GM19035 (cell line): Measurements from ENCODE around the gene SLC31A1.
"Not testable (repeated sequence)": the region's sequence is repeated elsewhere in the genome, so short reads cannot be mapped to it uniquely, and the experiment has no call there.

Experiments used
- ATAC-seq: cut with Tn5 transposase; IDR thresholded peaks from one replicate; pipeline ENCODE4 v1.9.1; 2021; ENCODE audit not compliant: unreplicated experiment

The SLC31A1 gene

DNA sequence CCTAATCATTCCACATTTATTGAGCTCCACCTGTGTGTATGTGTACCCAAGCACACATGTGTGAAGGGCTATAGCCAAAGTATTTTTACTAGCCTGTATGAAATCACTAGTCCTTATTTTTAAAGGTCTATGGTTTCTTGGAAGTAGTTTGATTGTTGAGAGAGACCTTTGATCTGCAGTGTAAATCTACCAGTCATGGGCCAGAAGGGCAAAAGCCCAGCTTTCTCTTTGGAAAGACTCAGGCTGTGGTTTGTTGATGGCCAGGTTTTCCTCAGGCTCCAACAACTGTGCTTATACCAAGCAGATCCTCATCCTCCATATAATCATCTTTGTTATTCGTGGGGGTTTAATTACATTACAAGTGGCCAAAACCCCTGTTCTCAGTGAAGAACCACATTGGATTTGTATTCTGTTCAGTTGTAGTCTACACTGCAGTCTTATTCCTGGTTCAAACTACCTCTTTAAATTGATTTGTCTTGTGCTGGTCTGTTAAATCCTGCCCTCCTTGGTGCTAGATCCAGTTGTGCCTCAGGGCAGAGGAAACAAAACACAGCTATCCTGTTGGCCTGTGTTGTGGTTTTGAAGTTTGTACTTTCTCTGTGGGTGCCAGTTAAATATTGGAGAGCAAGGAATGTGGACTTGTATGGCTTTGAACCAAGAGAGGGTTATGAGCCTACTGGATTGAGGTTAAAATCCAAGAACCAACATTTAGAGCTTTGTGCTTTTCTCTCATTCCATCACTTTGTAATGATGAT lies 40.8 kb downstream of the SLC31A1 start:
- no peak for ATAC-seq

GRCh38 chr9:113266174-113266573 lies 44.8 kb downstream of the SLC31A1 start:
- no peak for ATAC-seq

DNA sequence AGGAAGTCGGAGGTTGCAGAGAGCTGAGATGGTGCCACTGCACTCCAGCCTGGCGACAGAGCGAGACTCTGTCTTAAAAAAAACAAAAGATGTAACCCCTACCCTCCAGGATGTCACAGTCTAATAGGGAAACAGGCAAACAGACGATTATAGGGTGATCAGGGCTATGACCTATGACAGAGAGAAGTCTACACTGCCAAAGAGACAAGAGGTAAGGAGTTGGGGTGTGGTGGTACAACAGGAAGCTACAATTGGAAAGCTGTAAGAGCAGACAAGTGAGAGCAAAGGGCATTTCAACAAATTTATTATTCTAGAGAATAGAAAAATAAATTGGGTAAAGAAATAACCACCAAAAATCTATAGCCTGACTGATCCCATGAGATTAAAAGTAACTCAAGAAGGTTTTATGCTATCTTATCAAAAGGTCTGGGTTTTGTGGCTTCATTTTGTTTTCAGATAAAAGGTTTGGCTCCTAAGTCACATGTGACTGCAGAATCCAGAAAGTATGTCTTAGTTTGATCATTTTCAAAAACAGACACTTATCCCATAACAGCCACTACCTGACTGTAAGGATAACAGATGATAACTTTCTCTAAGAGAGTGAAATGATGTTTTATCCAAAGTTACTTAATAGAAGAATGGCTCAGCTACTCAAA lies 46.7 kb downstream of the SLC31A1 start:
- ATAC-seq: no peak

DNA sequence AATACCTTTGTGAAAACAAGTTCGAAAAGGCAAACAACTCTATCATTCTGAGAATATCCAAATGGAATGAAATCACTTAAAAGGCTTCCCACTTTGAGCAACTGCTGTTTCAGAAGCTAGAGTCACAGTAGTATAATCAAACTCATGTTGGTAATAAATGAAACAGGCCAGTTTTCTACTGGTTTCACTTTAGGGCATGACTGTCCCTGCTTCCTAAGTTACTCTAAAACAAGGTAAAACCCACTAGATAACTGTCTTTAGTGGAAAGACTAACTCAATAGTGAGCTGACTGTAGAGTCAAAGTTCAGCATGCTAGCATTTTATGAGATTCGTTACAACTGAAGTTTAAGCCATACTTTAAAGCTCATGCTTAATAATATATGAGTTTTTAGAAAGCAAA lies 48.0 kb downstream of the SLC31A1 start:
- ATAC-seq: no peak

GRCh38 chr9:113269871-113270270 lies 48.5 kb downstream of the SLC31A1 start:
- no peak for ATAC-seq

DNA sequence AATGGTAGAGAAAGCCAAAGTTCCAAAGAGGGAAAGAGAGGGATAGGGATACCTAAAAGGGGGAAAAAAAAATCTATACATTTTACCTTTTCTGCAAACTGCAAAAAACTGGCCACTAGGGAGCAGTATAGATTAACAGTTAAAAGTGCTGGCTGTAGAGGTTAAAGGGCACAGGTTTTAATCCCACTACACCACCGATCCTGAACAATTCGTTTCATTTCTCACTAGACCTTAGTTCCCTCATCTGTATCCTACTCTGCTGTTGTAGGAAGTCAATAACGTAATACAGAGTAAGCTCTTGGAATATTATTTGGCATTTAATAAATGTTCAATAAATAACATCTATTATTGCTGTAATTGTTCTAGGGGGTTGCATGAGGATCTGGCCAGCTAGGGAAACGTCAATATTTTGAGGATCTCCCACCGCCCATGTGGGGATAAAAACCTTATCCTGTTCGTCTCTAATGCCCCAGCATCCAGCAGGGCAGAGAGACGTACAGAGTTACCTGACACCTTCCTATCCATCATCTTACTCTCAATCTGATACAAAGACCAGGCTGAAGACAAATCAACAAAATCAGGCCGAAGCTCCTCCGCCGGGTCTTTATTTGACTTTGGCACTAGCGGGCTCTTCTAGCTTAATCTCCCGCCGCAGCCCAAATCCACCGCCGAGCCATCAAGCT lies 53.3 kb downstream of the SLC31A1 start:
- ATAC-seq: peak; percentile 12

GRCh38 chr9:113275157-113276131 lies 54.1 kb downstream of the SLC31A1 start, which contains the start of the genes CDC26 and PRPF4:
Gene CDC26, minus strand, starts transcription at chr9:113275572. Its CDS starts 3,065 bp downstream, at chr9:113272507.
Gene PRPF4, plus strand, starts transcription at chr9:113275658. Its CDS starts 86 bp downstream, at chr9:113275744.
- ATAC-seq: peak; percentile 99

DNA sequence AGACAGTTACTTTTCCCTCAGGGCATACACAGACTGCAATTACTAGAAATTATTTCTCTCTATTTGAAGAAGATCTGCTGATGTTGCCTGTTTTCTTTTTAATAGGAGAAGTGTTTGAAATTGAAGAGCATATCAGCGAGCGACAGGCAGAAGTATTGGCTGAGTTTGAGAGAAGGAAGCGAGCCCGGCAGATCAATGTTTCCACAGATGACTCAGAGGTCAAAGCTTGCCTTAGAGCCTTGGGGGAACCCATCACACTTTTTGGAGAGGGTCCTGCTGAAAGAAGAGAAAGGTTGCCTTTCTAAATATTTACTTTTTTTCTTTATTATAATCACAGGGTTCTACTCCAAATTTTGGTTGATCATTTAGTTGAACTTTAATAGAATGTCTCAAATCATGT lies 57.5 kb downstream of the SLC31A1 start:
- no peak for ATAC-seq

DNA sequence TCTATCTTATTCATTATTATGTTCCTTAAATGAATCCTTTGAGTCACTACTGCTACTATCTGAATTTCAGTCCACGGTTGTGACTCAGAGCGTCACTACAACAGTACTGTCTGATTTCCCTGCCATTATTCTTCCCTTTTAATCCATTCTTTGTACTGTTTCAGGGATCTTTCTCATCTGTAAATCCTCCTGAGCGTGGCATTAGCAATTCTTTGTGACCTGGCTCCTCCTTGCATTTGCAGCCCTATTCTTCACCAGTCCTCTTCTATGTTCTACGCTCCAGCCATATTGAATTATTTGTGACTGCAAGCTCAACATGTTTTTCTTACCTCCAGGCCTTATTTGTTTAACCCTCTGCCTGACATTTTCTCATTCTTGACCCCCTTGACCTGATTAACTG lies 60.0 kb downstream of the SLC31A1 start:
- no peak for ATAC-seq

DNA sequence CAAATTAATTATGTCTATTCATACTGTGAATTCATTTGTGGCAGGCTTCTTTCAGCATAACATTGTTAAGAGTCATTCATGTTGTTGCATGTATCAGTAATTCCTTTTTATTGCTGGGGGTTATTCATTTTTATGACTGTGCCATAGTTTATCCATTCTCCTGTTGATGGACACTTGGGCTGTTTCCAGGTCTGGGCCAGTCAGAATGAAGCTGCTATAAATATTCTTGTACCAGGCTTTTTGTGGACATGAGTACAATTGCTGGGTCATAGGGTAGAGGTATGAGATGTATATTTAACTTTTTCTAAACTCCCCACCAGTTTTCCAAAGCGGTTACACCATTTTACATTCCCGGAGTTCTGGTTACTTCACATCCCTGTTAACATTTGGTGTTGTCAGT lies 67.7 kb downstream of the SLC31A1 start:
- no peak for ATAC-seq

DNA sequence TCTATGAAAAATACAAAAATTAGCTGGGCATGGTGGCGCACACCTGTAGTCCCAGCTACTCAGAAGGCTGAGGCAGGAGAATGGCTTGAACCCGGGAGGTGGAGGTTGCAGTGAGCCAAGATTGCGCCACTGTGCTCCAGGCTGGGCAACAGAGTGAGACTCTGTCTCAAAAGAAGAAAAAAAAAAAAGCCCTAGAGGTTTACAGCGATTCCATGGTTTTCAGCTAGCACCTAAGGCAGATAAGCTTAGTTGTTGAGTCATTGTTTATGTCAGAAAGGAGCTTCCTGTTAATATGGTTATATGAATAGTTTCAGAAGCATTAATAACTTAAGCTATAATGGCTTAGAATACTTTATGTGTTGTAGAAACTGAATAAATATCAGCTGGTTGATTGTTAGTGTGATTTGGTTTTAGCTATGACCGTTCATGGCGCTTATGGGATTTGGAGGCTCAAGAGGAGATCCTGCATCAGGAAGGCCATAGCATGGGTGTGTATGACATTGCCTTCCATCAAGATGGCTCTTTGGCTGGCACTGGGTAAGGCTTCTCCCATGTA lies 68.8 kb downstream of the SLC31A1 start:
- ATAC-seq: no peak

DNA sequence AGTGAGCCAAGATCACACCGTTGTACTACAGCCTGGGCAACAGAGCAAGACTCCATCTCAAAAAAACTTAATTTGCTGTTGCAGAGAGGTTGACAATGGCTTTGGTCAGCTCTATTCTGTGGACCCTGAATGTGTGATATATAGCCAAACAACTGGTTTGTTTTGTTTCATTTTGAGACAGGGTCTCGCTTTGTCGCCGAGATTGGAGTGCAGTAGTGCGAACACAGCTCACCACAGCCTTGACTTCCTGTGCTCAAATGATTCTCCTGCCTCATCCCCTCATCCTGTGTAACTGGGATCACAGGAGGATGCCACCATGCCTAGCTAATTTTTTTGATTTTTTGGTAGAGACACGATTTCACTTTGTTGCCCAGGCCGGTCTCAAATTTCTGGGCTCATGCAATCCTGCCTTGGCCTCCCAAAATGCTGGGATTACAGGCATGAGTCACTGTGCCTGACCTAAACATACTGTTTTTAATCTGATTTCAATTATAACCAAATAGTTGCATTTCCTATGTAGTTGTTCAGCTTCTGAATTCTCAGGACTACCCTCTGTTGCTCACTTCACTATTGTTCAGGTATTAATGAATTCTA lies 72.0 kb downstream of the SLC31A1 start:
- ATAC-seq: no peak

DNA sequence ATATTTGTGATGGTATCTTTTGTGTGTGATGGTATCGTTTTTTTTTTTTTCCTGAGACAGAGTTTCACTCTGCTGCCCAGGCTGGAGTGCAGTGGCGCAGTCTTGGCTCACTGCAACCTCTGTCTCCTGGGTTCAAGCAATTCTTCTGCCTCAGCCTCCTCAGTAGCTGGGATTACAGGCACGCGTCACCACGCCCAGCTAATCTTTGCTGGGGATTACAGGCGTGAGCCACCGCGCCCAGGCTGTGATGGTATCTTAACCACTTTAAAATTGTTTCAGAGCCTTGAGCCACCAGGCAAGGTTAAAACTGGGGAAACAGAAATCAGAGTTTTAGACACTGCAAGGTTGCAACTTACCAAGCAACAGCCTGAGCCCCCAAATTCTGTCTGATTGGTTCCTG lies 74.9 kb downstream of the SLC31A1 start:
- not testable (repeated sequence) for ATAC-seq

- ATAC-seq: no peak
Measured at GRCh38 chr9:113296796-113297558, 75.6 kb downstream of the SLC31A1 start.

DNA sequence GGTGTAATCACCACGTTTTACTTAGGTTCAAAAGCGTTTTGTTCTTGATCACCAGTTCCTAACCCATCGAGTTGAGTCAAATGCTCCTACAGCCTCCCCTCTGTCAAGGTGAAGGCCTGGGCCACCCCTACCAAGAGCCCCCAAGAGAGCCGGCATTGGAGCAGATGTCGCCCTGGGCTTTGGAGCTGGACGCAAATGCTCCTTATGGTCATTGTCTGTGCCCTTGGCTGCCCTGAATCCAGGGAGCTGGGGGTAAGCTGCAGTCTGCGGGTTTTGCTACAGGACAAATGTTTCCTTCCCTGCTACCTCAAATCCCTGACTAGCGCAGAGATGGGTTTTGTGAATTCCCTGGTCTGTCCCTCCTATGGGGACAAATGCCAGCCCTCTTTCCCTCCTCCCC lies 77.0 kb downstream of the SLC31A1 start:
- no peak for ATAC-seq

DNA sequence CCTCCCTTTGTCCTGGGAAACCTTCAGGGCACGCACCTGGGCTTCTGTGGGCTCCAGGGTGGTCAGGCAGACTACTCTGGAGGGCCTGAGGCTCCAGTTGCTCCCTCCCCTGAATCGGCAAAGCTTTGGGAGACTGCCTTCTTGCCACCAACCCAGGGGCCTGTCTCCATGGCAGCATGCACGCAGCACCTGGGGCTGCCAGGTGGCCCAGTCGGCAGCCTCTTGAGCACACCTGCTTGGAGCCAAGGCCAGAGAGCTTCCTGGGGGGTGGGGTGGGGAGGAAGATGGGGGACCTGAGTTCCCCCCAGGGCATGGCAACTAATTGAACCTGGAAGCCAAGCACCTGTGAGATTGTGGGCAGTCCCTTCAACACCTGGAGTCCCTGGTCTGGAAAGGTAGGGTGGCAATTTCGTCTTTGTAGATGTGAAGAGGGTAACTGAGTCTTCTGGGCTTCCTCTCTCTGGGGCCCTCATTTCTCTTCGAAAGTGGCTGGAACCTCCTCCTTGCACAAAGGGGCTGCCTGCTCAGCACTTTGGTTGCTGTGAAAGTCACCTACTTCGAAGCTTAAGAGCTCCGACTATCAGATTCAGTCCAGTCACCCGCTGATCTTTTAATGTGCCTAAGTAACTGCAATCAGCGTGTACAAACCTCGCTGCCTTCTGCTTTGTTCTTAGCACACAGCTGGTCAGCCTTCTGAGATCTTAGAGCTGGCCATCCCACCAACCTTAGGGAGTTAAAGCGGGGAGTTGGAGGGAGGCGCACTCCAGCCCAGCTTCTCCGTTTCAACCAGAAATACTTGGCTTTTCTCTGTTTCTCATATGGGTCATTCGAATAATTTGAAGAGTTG lies 77.8 kb downstream of the SLC31A1 start:
- ATAC-seq: no peak

GRCh38 chr9:113299800-113300292 lies 78.5 kb downstream of the SLC31A1 start:
- ATAC-seq: no peak

- no peak for ATAC-seq
Measured at GRCh38 chr9:113301548-113301947, 80.2 kb downstream of the SLC31A1 start.
